NK-92 (cell line): ENCODE measurements around the gene MLLT1.
"Not testable (repeated sequence)": the region's sequence is repeated elsewhere in the genome, so short reads cannot be mapped to it uniquely, and the experiment has no call there.

Experiments used
- DNase-seq: peaks from one replicate; lab custom pipeline; 2025; ENCODE audit not compliant: unreplicated experiment; lab: John Stamatoyannopoulos, UW

MLLT1 gene

DNA sequence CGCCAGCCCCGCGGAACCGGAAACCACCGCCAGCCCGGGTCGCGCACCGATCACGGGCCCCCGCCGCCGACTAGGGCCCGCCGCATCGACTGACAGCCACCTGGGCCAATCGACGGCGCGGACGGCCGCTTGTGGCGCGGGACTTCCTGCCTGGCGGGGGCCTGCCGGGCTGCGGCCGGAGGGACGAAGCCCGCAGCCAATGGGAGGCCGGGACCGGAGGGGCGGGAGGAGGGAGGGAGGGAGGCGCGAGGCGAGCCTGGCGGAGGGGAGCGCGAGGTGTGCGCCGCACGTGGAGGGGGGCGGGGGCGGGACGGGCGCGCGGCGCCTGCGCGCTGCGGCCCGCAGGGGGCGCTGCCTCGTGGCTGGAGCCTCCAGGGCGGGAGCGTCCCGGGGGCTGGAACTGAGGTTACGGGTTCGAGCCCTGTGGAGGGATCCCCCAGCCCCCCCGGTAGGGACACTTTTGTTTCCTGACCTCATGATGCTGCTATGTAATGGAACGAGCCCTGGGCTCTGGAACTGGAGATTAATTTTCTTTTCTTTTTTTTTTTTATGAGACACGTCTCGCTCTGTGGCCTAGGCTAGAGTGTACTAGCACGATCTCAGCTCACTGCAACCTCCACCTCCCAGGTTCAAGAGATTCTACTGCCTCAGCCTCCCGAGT lies at the start of gene MLLT1:
Gene MLLT1, minus strand, starts transcription at position 45 of the 661 bp plus-strand sequence. CDS start 191 bp downstream, outside the sequence.
- DNase-seq, result peak; percentile 61

- DNase-seq, result no peak
Measured at GRCh38 chr19:6326815-6327214, 47.0 kb upstream of the MLLT1 start.

DNA sequence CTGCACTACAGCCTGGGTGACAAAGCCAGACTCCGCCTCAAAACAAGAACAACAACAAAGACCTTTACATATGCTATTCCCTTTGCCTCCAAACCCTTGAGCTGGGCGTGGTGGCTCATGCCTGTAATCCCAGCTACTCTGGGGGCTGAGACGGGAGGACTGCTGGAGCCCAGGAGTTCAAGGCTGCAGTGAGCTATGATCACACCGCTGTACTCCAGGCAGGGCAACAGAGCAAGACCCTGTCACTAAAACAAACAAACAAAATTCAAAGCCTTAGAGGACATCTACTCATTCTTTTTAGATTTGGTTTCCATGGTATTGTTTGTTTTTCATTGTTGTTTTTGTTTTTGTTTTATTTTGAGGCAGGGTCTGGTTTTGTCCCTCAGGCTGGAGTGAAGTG lies 45.8 kb upstream of the MLLT1 start:
- DNase-seq, result no peak

DNA sequence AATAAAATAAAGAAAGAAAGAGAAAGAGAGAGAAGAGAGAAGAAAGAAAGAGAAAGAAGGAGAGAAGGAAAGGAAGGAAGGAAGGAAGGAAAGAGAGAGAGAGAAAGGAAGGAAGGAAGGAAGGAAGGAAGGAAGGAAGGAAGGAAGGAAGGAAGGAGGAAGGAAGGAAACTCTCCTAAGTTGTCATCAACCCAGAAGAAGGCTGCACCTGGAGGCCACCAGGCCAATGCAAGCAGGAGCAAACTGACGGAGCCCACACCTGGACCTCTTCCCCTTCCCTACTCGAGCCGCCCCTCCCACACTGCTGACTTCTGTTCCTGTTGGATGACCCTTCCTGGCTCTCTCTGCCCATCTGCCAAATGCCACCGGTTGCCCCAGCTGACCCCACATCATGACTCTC lies 45.0 kb upstream of the MLLT1 start:
- DNase-seq, result no peak

GRCh38 chr19:6322284-6322683 lies 42.5 kb upstream of the MLLT1 start:
- DNase-seq, result no peak

GRCh38 chr19:6319376-6319775 lies 39.6 kb upstream of the MLLT1 start:
- DNase-seq, result no peak

- DNase-seq, result no peak
Measured at GRCh38 chr19:6318772-6319171, 39.0 kb upstream of the MLLT1 start.

DNA sequence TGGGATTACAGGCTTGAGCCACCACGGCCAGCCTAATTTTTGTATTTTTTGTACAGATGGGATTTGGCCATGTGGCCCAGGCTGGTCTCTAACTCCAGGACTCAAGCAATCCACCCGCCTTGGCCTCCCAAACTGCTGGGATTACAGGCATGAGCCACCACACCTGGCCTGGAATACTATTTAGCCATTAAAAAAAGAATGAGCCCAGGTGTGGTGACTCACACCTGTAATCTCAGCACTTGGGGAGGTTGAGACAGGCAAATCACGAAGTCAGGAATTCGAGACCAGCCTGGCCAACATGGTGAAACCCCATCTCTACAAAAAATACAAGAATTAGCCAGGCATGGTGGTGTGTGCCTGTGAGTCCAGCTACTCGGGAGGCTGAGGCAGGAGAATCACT lies 35.9 kb upstream of the MLLT1 start:
- not testable (repeated sequence) for DNase-seq

- no peak for DNase-seq
Measured at GRCh38 chr19:6313398-6313969, 33.7 kb upstream of the MLLT1 start.

DNA sequence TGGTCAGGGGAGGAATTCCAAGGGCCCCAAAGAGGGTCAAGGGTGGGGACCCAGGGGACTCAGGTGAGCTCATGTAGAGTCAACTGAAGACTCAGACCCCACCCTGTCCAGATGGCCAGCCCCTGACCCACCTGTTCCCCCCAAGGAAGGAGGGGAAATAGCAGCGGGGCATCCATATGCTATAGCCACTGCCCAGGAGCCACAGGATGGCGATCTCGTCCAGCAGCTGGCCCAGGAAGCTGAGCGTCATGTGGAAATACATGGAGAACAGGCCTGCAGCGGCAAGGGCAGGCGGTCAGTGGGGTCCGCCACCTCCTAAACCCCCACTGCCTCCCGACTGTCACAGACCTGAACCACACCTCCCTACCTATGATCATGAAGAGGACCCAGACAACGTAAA lies 32.2 kb upstream of the MLLT1 start:
- DNase-seq, result no peak

- no peak for DNase-seq
Measured at GRCh38 chr19:6298413-6298812, 18.6 kb upstream of the MLLT1 start.

- DNase-seq, result no peak
Measured at GRCh38 chr19:6297202-6297601, 17.4 kb upstream of the MLLT1 start.

DNA sequence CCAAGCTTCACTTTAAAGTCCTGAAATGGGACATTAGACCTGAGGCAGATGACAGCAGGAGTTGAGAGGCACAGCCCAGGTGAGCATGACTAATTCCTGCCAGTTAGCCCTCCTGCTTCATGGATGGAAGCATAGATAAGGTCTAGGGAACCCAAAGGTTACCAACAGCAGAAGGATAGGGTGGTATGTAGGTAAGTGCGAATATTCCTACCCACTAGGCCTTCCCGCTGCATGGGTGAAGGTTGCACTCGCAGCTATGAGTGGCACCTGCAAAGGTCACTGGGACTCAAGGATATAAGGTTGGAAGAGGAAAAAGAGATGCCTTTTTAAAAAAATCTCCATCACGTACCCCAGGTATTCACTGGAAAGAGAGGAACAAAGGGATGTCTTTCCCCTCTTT lies 12.2 kb upstream of the MLLT1 start:
- no peak for DNase-seq

DNA sequence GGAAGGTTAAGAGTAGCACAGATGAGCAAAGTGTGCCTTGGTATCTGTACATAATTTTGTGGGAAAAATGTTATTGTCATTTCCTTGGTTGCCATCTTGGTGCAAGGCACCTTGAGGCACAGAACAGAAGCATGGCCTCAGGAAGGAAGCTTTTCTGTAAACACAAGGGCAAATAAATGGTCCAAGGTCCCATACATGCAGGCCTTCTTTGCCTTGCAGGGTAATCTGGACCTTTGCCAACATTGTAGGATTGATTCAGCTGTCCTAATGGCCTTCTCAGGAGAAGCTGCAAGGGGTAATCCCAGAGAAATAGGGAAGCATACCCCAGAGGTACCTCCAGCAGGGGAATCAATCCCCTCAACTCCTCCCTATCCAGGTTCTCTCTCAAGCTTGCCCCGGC lies 9.0 kb upstream of the MLLT1 start:
- no peak for DNase-seq

DNA sequence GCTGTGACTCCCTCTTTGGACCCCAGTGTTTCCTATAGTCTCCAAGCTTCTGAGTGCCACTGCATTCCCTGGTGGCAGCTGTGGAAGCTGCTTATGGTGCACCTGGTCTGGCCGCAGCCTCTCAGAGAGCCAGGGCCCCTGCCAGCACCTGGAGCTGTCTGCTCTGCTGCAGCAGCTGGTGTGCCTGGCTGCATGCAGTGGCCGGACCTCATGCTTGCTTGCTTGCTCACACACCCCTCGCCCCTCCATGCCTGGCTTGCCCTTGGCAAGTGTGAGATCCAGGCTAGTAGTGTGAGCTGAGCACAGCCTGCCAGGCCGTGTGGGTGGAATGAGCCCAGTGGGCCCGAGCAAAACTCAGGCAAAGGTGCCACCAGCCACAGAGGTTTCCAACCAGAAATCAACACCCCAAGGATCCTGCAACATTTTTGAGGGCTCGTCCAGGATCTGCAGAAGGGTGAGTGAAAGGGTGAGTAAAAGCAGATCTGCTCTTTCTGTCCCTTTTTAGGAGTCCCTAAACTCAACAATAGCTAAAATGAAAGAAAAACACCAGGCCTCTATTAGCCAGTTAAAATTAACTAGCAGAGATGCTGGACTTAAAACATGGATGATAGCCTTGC lies 7.6 kb upstream of the MLLT1 start:
- no peak for DNase-seq

DNA sequence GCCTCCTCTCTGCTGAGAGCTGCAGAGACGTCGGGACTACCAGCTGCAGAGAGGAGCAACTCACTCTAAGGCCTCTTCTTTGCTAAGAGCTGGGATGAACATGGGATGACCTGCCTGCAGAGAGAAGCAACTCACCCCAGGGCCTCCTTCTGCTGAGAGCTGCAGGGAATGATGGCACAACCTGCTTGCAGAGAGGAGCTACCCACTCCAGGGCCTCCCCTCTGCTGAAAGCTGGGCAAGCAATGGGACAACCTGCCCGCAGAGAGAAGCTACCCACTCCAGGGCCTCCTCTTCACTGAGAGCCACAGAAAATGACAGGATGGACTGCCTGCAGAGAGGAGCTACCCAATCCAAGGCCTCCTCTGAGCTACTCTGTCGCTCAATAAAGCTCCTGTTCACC lies 6.9 kb upstream of the MLLT1 start:
- no peak for DNase-seq

DNA sequence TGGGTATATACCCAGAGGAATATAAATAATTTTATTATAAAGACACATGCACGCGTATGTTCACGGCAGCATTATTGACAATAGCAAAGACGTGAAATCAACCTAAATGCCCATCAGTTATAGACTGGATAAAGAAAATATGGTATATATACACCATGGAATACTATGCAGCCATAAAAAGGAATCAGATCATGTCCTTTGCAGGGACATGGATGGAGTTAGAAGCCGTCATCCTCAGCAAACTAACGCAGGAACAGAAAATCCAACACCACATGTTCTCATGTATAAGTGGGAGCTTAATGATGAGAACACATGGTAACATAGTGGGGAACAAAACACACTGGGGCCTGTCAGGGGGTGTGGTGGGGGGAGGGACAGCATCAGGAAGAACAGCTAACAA lies 2.6 kb upstream of the MLLT1 start:
- DNase-seq, result not testable (repeated sequence)

DNA sequence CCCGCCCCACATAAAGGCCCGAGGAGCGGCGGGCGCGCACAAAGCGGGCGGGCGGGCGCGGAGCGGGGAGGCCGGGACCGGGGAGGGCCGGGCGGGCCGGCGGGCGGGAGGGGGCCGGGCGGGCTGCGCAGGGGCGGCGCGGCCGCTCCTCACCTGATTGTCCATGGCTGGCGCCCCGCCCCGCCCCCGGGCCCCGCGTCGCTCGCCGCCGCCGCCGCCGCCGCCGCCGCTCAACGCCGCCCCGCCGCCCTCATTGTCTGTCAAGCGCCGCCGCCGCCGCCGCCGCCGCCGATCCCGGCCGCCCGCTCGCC lies 200 bp downstream of the MLLT1 start:
- no peak for DNase-seq

GRCh38 chr19:6278740-6279619 lies 795 bp downstream of the MLLT1 start:
- no peak for DNase-seq

GRCh38 chr19:6278051-6278450 lies 1.7 kb downstream of the MLLT1 start:
- no peak for DNase-seq

GRCh38 chr19:6276447-6276846 lies 3.3 kb downstream of the MLLT1 start:
- no peak for DNase-seq
